Fibroblast of skin of right quadriceps (primary cell): ENCODE data around the gene MCMBP.
A peak's percentile ranks its signal among the peaks of the same experiment; 100 is the strongest.
"Not testable (repeated sequence)": the region's sequence is repeated elsewhere in the genome, so short reads cannot be mapped to it uniquely, and the experiment has no call there.

ENCODE experiments used
- DNase-seq: peaks from one replicate; pipeline ENCODE4 v3.0.0-alpha.2; 2013

Gene MCMBP, protein sequence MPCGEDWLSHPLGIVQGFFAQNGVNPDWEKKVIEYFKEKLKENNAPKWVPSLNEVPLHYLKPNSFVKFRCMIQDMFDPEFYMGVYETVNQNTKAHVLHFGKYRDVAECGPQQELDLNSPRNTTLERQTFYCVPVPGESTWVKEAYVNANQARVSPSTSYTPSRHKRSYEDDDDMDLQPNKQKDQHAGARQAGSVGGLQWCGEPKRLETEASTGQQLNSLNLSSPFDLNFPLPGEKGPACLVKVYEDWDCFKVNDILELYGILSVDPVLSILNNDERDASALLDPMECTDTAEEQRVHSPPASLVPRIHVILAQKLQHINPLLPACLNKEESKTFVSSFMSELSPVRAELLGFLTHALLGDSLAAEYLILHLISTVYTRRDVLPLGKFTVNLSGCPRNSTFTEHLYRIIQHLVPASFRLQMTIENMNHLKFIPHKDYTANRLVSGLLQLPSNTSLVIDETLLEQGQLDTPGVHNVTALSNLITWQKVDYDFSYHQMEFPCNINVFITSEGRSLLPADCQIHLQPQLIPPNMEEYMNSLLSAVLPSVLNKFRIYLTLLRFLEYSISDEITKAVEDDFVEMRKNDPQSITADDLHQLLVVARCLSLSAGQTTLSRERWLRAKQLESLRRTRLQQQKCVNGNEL

DNA sequence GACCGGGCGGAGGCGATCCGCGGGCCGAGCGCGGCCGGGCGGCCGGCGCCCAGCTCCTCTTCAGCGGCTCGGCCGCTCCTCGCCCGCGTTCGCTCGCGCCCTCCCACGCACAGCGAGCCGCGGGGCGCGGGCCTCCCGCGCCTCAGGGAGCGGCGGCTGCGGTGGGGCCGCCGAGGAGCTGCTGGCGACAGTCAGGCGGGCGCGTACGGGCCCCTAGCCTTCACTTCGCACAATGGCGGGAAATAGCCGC is at the start of gene MCMBP:
Gene MCMBP (minus strand): TSS at position 234 of the 250 bp plus-strand sequence. CDS start 259 bp downstream, outside the sequence.
- DNase-seq, result no peak

DNA sequence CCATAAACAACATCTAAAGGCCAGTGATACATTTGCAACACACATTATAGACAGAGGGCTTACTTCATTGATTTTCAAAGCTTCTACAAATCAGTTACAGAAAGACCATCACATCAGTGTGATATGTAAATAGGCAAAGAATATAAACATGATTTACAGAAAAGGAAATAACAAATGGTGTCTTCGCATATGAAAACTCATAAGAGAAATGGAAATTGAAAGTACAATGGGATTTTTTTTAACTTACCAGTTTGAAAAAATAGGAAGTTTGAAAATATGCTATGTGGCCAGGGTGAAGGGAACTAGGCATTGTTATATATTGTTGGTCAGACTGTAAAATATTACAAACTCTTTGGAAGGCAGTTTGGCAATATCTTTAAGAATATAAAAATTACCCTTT is 47.2 kb upstream of the MCMBP start:
- DNase-seq, result no peak

DNA sequence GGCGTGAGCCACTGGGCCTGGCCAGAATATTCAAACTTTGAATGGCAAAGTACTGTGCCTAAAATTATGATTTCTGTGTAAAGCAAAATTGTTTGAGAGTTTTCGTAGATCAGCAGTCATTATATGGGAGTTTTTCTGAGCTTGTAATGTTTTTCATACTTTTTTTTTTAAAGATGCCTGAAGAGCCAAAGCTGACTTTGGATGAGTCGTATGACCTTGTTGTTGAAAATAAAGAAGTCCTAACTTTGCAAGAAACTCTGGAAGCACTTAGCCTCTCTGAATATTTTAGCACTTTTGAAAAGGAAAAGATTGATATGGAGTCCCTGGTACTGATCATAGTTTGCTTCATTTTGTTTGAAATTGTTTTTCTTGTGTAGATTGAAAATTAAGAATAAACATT is 46.6 kb upstream of the MCMBP start:
- DNase-seq, result no peak

DNA sequence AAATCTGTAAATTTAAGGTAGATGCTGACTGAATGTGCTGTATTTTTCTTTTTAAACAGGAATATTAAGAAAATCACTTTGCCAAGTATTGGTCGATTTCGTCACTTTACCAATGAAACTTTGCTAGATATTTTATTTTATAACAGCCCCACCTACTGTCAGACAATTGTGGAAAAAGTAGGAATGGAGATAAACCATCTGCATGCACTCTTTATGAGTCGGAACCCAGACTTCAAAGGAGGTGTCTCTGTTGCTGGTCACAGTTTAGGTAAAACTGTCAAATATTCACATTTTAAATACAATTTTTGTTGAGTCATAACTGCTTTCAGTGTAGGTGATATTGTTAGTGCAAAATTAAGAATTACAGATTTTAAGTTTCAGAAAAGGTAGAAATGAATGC is 45.1 kb upstream of the MCMBP start:
- DNase-seq, result peak; percentile 18

DNA sequence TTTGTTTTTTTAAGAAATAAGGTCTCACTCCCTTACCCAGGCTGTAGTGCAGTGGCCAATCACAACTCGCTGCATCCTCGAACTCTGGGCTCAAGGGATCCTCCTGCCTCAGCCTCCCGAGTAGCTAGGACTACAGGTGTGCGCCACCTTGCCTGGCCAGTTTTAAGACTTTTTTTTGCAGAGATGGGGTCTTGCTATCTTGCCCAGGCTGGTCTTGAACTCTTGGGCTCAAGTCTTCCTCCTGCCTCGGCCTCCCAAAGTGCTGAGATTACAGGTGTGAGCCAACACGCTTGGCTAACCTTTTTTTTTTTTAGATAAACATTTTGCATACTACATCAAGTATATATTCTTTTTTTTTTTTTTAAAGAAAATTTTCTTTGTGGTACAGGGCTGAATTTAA is 38.0 kb upstream of the MCMBP start:
- DNase-seq, result no peak

DNA sequence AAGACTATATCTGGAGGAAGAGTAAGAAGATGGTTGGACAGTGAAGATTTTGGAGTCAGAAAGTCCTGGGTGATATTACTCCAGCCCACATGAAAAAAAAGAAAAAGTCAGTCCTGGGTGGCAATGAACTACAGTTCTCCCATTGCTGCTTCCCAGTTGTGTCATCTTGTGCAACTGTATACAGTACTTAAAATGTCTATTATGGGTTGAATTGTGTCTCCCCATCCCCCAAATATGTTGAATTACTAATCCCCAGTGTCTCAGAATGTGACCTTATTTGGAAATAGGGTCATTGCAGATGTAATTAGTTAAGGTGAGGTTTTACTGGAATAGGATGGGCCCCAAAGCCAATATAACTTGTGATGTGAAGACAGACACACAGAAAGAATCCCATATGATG is 35.5 kb upstream of the MCMBP start:
- DNase-seq, result peak; percentile 88

DNA sequence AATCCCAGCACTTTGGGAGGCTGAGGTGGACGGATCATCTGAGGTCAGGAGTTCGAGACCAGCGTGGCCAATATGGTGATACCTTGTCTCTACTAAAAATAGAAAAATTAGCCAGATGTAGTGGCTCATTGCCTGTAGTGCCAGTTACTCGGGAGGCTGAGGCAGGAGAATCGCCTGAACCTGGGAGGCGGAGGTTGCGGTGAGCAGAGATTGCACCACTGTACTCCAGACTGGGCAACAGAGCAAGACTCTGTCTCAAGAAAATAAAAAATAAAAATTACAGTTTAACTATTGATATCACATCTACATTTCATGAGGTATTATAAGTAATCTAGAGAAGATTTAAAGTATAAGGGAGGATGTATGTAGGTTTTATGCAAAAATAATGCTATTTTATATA is 35.1 kb upstream of the MCMBP start:
- DNase-seq, result not testable (repeated sequence)

DNA sequence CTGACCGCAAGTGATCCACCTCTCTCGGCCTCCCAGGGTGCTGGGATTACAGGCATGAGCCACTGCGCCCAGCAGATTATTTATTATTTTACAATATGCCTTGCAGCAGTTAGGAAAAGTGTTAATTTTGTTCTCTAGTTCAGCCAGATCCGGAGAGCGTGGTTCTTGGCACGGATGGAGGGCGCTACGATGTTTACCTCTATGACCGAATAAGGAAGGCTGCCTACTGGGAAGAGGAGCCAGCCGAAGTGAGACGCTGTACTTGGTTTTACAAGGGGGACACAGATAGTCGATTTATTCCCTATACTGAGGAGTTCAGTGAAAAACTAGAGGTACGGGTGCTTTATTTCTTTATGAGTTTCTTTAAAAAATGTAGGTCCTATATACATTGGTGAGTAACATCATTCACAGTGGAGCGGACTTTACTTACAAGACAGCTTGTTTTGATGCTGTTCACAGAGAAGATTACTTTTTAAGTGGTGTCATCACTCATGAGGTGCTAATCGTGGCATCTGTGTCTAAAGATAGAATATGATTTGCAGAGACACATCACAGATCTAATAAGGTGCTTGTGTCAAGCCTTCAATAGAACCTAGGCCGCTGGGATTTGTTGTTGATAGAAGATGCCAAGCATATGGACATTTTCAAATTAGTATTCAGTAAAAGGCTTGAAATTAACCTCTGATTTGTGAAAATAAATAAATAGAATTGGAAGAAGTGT is 31.5 kb upstream of the MCMBP start:
- no peak for DNase-seq

DNA sequence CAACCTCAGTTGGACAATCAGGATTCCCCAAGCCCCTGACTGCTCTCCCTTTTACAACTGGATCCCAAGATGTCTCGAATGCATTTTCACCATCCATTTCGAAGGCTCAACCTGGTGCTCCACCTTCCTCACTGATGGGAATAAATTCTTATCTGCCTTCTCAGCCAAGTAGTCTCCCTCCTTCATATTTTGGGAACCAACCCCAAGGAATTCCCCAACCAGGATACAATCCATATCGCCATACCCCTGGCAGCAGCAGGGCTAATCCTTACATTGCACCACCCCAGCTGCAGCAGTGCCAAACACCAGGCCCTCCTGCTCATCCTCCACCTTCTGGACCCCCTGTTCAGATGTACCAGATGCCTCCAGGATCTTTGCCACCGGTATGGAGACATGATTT is 25.9 kb upstream of the MCMBP start:
- DNase-seq, result no peak

DNA sequence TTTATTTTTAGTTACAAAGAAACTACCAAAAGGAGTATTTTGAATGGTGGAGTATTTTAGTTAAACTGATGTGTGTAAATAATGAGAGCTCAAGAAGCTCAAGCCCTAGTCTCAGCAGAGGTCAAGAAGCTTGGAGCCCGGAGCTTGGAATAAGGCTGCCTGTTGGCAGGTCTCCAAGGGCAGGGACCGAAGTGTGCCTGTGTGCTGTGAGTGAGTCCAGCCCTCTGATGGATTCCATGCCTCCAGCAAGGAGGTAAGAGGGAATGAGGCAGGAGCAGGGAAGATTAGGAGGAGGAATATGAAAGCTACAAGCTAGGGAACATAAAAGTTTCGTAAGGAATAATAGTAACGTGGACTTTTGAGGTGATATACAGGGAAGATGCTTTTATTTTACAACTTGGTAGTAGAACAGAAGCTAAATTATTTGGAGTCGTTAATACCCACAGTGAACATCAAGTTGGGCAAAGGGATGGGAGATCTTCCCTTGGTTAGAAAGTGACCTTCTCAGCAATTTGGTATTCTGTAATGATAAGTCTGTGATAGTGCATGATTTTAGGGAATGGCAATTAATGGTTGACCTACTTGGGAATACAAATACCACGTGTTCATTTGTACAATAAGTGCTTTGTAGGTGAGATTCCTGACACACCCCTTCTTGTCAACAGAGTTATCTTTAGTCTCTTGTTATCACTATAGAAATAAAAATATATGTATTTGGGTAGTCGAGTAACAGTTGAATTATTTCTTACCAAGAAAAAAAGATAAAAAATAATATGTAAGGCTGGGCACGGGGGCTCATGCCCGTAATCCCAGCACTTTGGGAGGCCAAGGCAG is 24.5 kb upstream of the MCMBP start:
- no peak for DNase-seq

DNA sequence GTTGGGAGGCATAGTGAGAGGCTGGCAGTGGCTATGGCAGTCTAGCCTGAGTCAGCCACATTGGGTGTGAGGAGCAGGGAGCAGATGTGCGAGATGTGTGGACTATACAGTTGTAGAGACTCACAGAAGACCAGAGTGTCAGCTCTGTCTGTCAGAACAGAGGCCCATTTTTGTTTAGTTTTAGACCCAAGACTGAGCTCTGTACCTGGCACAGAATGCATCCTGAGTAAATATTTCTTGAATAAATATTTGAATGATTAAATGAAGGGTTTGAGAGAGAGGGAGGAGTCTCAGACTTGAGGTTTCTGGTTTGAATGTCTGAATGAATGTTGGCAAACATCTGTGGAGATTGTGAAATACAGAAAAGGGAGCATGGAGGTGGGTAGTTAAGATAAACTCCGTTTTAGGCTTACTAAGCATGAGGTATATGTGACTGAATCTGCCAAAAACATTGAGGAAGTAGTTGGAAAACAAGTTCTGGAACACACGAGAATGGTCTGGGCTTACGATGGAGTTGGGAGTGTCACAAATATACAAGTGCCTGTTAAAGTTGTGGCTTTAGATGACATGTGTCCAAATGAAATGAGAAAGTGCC is 23.5 kb upstream of the MCMBP start:
- DNase-seq, result peak; percentile 58

DNA sequence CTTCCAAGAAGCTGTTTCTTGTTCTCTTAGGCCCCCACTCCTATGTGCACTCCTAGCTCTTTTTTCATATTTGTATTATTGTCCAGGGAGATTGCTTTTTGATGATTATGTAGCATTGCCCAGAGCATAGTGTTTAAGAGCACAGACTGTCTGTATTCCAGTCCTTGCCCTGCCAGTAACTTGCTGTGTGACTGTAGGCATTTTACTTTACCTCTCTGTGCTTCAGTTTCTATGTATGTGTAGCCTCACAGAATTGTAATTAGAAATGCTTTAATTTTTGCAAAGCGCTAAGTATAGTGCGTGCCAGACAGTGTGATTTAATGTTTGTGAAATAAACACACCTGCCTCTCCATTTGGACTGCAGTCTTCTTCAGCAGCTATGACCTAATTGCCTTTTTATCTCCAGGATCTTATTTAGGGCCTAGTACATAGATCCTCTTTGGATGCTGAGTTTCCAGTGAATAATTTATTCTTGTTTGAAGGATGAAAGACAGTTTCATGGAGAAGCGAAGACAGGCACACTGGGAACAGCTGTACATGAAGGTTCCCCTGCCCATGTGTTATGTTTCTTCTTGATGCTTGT is 21.3 kb upstream of the MCMBP start:
- DNase-seq, result no peak

DNA sequence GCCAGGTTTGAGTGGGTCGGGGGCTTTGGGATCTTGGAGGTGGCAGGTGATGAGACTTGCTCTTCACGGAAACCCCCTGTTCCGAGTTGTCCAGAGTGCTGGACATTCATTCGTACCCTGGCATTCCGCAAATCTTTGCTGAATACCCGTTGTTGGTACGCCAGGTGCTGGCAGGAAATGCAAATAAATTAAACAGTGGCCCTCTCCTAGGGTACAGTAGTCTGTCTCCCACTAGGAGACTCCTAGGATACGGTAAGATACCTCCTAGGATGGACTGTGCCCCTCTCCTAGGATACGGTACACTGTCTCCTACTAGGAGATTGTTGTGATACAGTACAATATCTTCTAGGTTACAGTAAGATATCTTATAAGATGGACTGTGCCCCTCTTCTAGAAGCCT is 20.4 kb upstream of the MCMBP start:
- no peak for DNase-seq

DNA sequence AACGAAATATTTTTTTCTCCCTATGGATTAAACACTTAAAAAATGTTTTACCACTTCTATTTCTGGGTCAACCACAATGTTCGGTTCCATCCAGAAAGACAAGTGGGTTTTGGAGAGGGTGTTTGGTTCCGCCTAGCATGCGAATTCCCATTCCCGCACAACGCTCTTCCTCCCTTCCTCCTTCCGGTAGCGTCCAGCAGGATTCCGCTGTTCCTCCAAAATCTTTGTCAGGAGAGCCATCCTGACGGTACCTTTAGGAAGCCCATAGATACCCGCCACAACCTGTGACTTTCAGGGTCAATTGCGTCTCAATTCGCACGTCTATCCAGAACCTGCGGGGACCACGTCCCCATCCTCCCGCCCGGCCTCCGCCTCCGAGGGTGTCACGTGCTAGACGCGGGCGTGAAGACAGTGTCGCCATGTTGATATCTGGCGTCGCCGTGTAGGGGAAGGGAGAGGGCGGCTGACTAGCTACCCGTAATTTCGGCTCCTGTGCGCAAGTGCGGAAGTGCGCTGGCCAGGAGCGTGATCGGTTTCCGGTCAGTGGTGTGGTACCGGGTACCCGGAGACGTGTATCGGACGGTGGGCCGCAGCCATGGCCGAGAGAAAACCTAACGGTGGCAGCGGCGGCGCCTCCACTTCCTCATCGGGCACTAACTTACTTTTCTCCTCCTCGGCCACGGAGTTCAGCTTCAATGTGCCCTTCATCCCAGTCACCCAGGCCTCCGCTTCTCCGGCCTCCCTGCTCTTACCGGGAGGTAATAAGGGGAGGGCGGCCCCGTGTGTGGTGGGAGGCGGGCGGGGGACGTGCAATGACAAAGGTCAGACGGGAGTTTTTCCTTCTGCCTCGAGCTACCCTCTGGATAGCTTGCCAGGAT is 19.8 kb upstream of the MCMBP start, which contains the start of gene SEC23IP:
Gene SEC23IP (plus strand): TSS at position 543 of the 878 bp plus-strand sequence. CDS start 53 bp downstream, at position 596.
- DNase-seq, result peak; percentile 93

DNA sequence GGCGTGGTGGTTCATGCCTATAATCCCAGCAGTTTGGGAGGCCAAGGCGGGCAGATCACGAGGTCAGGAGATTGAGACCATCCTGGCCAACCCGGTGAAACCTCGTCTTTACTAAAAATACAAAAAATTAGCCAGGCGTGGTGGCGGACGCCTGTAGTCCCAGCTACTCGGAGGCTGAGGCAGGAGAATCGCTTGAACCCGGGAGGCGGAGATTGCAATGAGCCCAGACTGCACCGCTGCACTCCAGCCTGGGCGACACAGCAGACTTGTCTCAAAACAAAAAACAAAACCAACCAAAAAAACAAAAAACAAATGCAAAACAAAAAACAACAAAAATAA is 19.2 kb upstream of the MCMBP start:
- not testable (repeated sequence) for DNase-seq

DNA sequence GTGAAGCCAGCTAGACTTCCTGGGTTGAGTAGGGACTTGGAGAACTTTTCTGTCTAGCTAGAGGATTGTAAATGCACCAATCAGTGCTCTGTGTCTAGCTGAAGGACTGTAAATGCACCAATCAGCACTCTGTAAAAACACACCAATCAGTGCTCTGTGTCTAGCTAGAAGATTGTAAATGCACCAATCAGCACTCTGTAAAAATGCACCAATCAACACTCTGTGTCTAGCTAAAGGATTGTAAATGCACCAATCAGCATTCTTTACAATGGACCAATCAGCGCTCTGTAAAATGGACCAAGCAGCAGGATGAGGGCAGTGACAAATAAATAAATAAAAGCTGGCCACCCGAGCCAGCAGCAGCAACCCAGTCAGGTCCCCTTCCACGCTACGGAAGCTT is 17.7 kb upstream of the MCMBP start:
- not testable (repeated sequence) for DNase-seq

DNA sequence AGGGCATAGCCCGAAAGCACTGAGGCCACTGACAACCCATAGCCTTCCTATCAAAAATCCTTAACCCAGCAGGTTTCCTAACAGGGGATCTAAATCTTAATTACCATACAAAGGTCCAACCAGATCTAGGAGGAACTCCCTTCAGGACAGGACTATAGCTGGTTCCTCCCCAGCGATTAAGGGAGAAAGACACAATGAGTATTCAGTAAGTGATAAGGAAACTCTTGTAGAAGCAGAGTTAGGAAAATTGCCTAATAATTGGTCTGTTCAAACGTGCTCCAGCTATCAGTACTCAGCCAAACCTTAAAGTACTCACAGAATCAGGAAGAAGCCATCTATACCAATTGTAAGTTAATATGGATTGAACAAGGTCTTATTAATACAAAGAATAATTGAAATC is 16.6 kb upstream of the MCMBP start:
- not testable (repeated sequence) for DNase-seq

DNA sequence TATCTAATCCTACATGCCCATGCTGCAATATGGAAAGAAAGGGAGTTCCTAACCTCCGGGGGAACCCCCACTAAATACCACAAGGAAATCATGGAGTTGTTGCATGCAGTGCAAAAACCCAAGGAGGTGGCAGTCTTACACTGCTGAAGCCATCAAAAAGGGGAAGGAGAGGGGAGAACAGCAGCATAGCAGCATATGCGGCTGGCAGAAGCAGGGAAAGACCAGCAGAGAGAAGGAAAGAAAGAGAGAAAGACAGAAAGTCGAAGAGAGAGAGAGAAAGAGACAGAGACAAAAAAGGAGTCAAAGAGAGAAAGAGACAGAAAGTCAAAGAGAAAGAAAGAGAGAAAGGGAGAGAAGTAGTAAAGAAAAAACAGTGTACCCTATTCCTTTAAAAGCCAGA is 16.1 kb upstream of the MCMBP start:
- not testable (repeated sequence) for DNase-seq

DNA sequence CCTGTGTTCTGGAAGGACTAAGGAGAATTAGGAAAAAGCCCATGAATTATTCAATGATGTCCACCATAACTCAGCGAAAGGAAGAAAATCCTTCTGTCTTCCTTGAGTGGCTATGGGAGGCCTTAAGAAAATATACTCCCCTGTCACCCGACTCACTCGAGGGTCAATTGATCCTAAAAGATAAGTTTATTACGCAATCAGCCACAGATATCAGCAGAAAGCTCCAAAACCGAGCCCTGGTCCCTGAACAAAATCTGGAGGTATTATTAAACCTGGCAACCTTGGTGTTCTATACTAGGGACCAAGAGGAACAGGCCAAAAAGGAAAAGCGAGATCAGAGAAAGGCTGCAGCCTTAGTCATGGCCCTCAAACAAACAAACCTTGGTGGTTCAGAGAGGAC is 13.4 kb upstream of the MCMBP start:
- DNase-seq, result not testable (repeated sequence)

DNA sequence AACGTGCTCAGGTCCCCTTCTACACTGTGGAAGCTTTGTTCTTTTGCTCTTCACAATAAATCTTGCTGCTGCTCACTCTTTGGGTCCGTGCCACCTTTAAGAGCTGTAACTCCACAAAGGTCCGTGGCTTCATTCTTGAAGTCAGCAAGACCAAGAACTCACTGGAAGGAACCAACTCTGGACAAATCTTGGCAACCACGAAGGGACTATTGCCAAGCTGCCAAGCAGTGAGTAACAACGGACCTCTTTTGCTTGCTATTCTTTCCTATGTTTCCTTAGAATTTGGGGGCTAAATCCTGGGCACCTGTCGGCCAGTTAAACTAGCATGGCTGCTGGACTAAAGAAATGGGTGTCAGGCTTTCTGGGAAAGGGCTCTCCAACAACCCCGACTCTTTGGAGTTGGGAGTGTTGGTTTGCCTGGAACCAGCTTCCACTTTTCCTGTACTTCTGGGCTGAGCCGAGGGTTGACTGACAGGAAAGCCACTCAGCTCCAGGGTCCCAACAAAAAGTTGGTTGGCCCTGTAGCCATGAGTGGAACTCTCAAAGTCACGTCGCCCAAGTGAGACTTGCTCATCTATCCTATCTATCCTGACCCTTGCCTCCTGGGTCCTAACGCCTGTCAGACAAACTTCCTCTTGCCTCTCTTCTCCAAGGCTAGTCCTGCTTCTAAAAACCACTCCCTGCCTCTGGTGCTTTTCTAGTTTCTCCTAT is 11.4 kb upstream of the MCMBP start:
- not testable (repeated sequence) for DNase-seq

DNA sequence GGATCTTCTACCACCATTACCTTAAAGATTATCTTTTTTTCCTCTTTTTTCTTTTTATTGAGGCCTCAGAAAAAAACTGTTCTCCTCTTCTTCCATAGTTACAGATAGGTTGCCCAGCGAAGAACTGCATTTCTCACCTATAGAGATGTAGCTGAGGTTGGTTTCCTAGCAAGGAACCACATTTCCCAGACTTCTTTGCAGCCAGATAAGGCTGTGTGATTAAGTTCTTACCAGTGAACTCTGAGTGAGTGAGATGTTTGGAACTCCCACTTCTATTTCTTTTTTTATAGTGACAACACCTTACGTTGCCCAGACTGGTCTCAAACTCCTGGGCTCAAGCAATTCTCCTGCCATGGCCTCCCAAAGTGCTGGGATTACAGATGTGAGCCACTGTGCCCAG is 5.9 kb upstream of the MCMBP start:
- DNase-seq, result no peak
